T-helper 2 cell treated with Interferon-gamma antibody and Interleukin-4, amounts not matched to agents 5 μg/mL and 100 μg/mL, for 36 hours (primary cell): ENCODE data around the gene DIO3.
"Not testable (repeated sequence)": the region's sequence is repeated elsewhere in the genome, so short reads cannot be mapped to it uniquely, and the experiment has no call there.

Source experiments
- DNase-seq: peaks from one replicate; pipeline ENCODE4 v3.0.0; 2021; ENCODE audit warnings: low spot score
- H3K27ac Mint-ChIP-seq: one replicate; pipeline ENCODE4 v1.8.0; 2021; ENCODE audit warnings: mild to moderate bottlenecking, mixed read lengths
- H3K27me3 Mint-ChIP-seq: one replicate; pipeline ENCODE4 v1.8.0; 2021; ENCODE audit warnings: low read depth, mixed read lengths
- H3K36me3 Mint-ChIP-seq: one replicate; pipeline ENCODE4 v1.8.0; 2021; ENCODE audit warnings: low read depth, mixed read lengths
- H3K4me1 Mint-ChIP-seq: one replicate; pipeline ENCODE4 v1.8.0; 2021; ENCODE audit warnings: low read depth, mixed read lengths
- H3K4me3 Mint-ChIP-seq: one replicate; pipeline ENCODE4 v1.8.0; 2022; ENCODE audit warnings: mild to moderate bottlenecking, moderate library complexity, mixed read lengths
- H3K9me3 Mint-ChIP-seq: one replicate; pipeline ENCODE4 v1.8.0; 2021; ENCODE audit warnings: mixed read lengths

The DIO3 gene

GRCh38 chr14:101559250-101559623, 2.1 kb upstream of the DIO3 start:
- Mint-ChIP-seq H3K27ac (no peak overlapping the region), H3K27me3 (peaks cover 35% of the 10 kb centered on the region), H3K4me3 (no peak overlapping the region), H3K9me3 (peaks cover 10% of the 10 kb centered on the region), H3K36me3 (peaks cover 2% of the 10 kb centered on the region), H3K4me1 (no peaks in the 10 kb centered on the region)
- no peak for DNase-seq

- Mint-ChIP-seq H3K36me3 (peaks cover 2% of the 10 kb centered on the region), H3K9me3 (peaks cover 10% of the 10 kb centered on the region), H3K4me3 (no peak overlapping the region), H3K27ac (no peak overlapping the region), H3K27me3 (peaks cover 40% of the 10 kb centered on the region), H3K4me1 (no peaks in the 10 kb centered on the region)
- DNase-seq: no peak
Measured at GRCh38 chr14:101559624-101560533, 1.4 kb upstream of the DIO3 start.

GRCh38 chr14:101560534-101561113, 671 bp upstream of the DIO3 start:
- Mint-ChIP-seq H3K4me3 (no peak overlapping the region), H3K9me3 (peaks cover 10% of the 10 kb centered on the region), H3K27me3 (peaks cover 47% of the 10 kb centered on the region), H3K4me1 (no peaks in the 10 kb centered on the region), H3K36me3 (peaks cover 5% of the 10 kb centered on the region), H3K27ac (no peak overlapping the region)
- DNase-seq: no peak

- DNase-seq: no peak
- no peak overlapping the region for H3K4me3 Mint-ChIP-seq
- H3K36me3 Mint-ChIP-seq: peaks cover 5% of the 10 kb centered on the region
- no peaks in the 10 kb centered on the region for H3K4me1 Mint-ChIP-seq
- H3K27ac Mint-ChIP-seq: peak overlapping the region; percentile 63
- peaks cover 10% of the 10 kb centered on the region for H3K9me3 Mint-ChIP-seq
- H3K27me3 Mint-ChIP-seq: peaks cover 61% of the 10 kb centered on the region
Measured at GRCh38 chr14:101561897-101562490, 699 bp downstream of the DIO3 start.

GRCh38 chr14:101562659-101563351, 1.5 kb downstream of the DIO3 start:
- Mint-ChIP-seq H3K4me1 (no peaks in the 10 kb centered on the region), H3K4me3 (no peak overlapping the region), H3K27me3 (peaks cover 66% of the 10 kb centered on the region), H3K9me3 (peaks cover 10% of the 10 kb centered on the region), H3K36me3 (peaks cover 5% of the 10 kb centered on the region), H3K27ac (no peak overlapping the region)
- DNase-seq: no peak

- peaks cover 71% of the 10 kb centered on the region for H3K27me3 Mint-ChIP-seq
- no peak overlapping the region for H3K4me3 Mint-ChIP-seq
- peaks cover 10% of the 10 kb centered on the region for H3K9me3 Mint-ChIP-seq
- H3K27ac Mint-ChIP-seq: no peak overlapping the region
- no peaks in the 10 kb centered on the region for H3K4me1 Mint-ChIP-seq
- no peak for DNase-seq
- H3K36me3 Mint-ChIP-seq: peaks cover 5% of the 10 kb centered on the region
Measured at GRCh38 chr14:101563352-101563653, 2.0 kb downstream of the DIO3 start.

GRCh38 chr14:101563654-101564443, 2.6 kb downstream of the DIO3 start:
- Mint-ChIP-seq H3K27ac (no peak overlapping the region), H3K4me3 (no peak overlapping the region), H3K27me3 (peaks cover 68% of the 10 kb centered on the region), H3K36me3 (peaks cover 5% of the 10 kb centered on the region), H3K4me1 (no peaks in the 10 kb centered on the region), H3K9me3 (peaks cover 10% of the 10 kb centered on the region)
- DNase-seq: no peak

- DNase-seq: no peak
- Mint-ChIP-seq H3K27me3 (peaks cover 67% of the 10 kb centered on the region), H3K4me1 (no peaks in the 10 kb centered on the region), H3K4me3 (no peak overlapping the region), H3K36me3 (peaks cover 5% of the 10 kb centered on the region), H3K9me3 (peaks cover 10% of the 10 kb centered on the region), H3K27ac (no peak overlapping the region)
Measured at GRCh38 chr14:101564444-101564776, 3.1 kb downstream of the DIO3 start.

GRCh38 chr14:101564819-101565698, 3.8 kb downstream of the DIO3 start:
- Mint-ChIP-seq H3K27me3 (peaks cover 67% of the 10 kb centered on the region), H3K27ac (peak overlapping the region; percentile 51), H3K4me3 (no peak overlapping the region), H3K36me3 (peaks cover 5% of the 10 kb centered on the region), H3K4me1 (no peaks in the 10 kb centered on the region), H3K9me3 (peaks cover 10% of the 10 kb centered on the region)
- DNase-seq: no peak

GRCh38 chr14:101567252-101567651, 6.0 kb downstream of the DIO3 start:
- H3K9me3 Mint-ChIP-seq: peaks cover 10% of the 10 kb centered on the region
- no peaks in the 10 kb centered on the region for H3K4me1 Mint-ChIP-seq
- peaks cover 57% of the 10 kb centered on the region for H3K27me3 Mint-ChIP-seq

GRCh38 chr14:101571004-101571403, 9.7 kb downstream of the DIO3 start:
- Mint-ChIP-seq H3K4me1 (no peaks in the 10 kb centered on the region), H3K27me3 (peaks cover 22% of the 10 kb centered on the region), H3K9me3 (no peaks in the 10 kb centered on the region), H3K4me3 (no peak overlapping the region), H3K36me3 (no peaks in the 10 kb centered on the region), H3K27ac (no peak overlapping the region)
- DNase-seq: no peak

More at GRCh38 chr14:101567252-101567651, 6.0 kb downstream of the DIO3 start:
- DNase-seq: no peak
- Mint-ChIP-seq H3K27ac (no peak overlapping the region), H3K4me3 (no peak overlapping the region), H3K36me3 (peaks cover 3% of the 10 kb centered on the region)

GRCh38 chr14:101572526-101572925, 11.2 kb downstream of the DIO3 start:
- H3K9me3 Mint-ChIP-seq, H3K4me3 Mint-ChIP-seq, H3K27ac Mint-ChIP-seq, DNase-seq, H3K4me1 Mint-ChIP-seq, H3K27me3 Mint-ChIP-seq, H3K36me3 Mint-ChIP-seq: not testable (repeated sequence)

- Mint-ChIP-seq H3K27me3 (peaks cover 3% of the 10 kb centered on the region), H3K4me1 (no peaks in the 10 kb centered on the region), H3K9me3 (no peaks in the 10 kb centered on the region), H3K27ac (no peak overlapping the region), H3K4me3 (no peak overlapping the region), H3K36me3 (no peaks in the 10 kb centered on the region)
- DNase-seq: no peak
Measured at GRCh38 chr14:101573289-101573688, 12.0 kb downstream of the DIO3 start.
